ENCODE data around the gene OPN4. TPM values are rescaled to one million over a fixed set of nuclear protein-coding genes. Genes with fewer than 3 reads are reported as not detected.

OPN4 gene
- total RNA-seq, 1 donor from 2014 or later, result not detected

DNA sequence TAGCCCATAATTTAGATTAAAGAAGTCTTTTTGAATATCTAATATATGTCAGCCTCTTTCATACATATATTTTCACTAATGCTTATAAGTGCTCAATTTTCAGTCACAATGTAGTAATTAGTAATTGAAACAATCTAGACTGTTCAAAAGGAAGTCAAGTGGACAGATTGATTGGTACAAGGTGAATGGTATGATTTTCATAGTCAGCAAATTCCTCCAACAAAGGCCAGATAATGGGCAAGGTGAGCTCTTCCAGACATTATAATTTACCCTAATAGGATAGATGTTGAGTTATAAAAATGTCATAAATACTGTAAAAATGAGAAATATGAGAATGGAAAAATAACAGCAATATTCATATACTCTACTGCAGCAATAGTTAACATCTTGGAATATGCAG, 44.4 kb upstream of the OPN4 start:
- Histone ChIP-seq H3K4me3 (ENCODE audit: insufficient read depth, low read depth, low read length) (no peak overlapping the region), H3K36me3 (ENCODE audit: insufficient read depth, low read length) (no peaks in the 10 kb centered on the region), H3K9ac (ENCODE audit: low read length) (no peak overlapping the region), H3K27me3 (ENCODE audit: insufficient read depth, low read length) (no peaks in the 10 kb centered on the region), H3K4me1 (ENCODE audit: insufficient read depth, low read length) (no peaks in the 10 kb centered on the region), H2AFZ (ENCODE audit: low read depth, low read length) (no peak overlapping the region), H3K9me3 (ENCODE audit: insufficient read depth, low read depth, low read length) (no peaks in the 10 kb centered on the region), H3K79me2 (ENCODE audit: insufficient read depth, low read length) (no peaks in the 10 kb centered on the region), H3K27ac (ENCODE audit: low read depth, low read length) (no peak overlapping the region), H4K20me1 (ENCODE audit: insufficient read depth, low read length) (no peaks in the 10 kb centered on the region), H3K4me2 (ENCODE audit: low read length) (no peak overlapping the region)
- Mint-ChIP-seq H3K36me3 (ENCODE audit: low read depth, unreplicated experiment) (no peaks in the 10 kb centered on the region), H3K4me1 (ENCODE audit: low read depth, unreplicated experiment) (no peaks in the 10 kb centered on the region), H3K27me3 (ENCODE audit: low read depth, unreplicated experiment) (no peaks in the 10 kb centered on the region), H3K9me3 (ENCODE audit: unreplicated experiment) (no peaks in the 10 kb centered on the region), H3K27ac (ENCODE audit: unreplicated experiment) (no peak overlapping the region), H3K4me3 (ENCODE audit: unreplicated experiment) (no peak overlapping the region)
- TF ChIP-seq CTCF (IDR thresholded peaks at IDR 0.05; ENCODE audit: insufficient read depth, low read depth, low read length), result no peak
- TF ChIP-seq EZH2 (IDR thresholded peaks at IDR 0.05; ENCODE audit: insufficient read depth, low read length), result no peak
- FAIRE-seq (no peak), DNase-seq (ENCODE audit: low read depth) (no peak)

- no peaks in the 10 kb centered on the region for H4K20me1 ChIP-seq (ENCODE audit: insufficient read depth, low read length)
- H3K9me3 Mint-ChIP-seq (ENCODE audit: unreplicated experiment), result no peaks in the 10 kb centered on the region
- no peaks in the 10 kb centered on the region for H3K4me1 ChIP-seq (ENCODE audit: insufficient read depth, low read length)
- DNase-seq (ENCODE audit: low read depth), result no peak
- no peak for TF ChIP-seq EZH2 (IDR thresholded peaks at IDR 0.05; ENCODE audit: insufficient read depth, low read length)
- no peak for TF ChIP-seq CTCF (IDR thresholded peaks at IDR 0.05; ENCODE audit: insufficient read depth, low read depth, low read length)
- no peaks in the 10 kb centered on the region for H3K4me1 Mint-ChIP-seq (ENCODE audit: low read depth, unreplicated experiment)
- H3K4me3 Mint-ChIP-seq (ENCODE audit: unreplicated experiment), result no peak overlapping the region
- H3K36me3 Mint-ChIP-seq (ENCODE audit: low read depth, unreplicated experiment), result no peaks in the 10 kb centered on the region
- no peaks in the 10 kb centered on the region for H3K36me3 ChIP-seq (ENCODE audit: insufficient read depth, low read length)
- no peaks in the 10 kb centered on the region for H3K27me3 Mint-ChIP-seq (ENCODE audit: low read depth, unreplicated experiment)
- no peak overlapping the region for H3K4me3 ChIP-seq (ENCODE audit: insufficient read depth, low read depth, low read length)
- H3K9ac ChIP-seq (ENCODE audit: low read length), result no peak overlapping the region
- no peak overlapping the region for H3K27ac ChIP-seq (ENCODE audit: low read depth, low read length)
- no peaks in the 10 kb centered on the region for H3K79me2 ChIP-seq (ENCODE audit: insufficient read depth, low read length)
- no peak overlapping the region for H2AFZ ChIP-seq (ENCODE audit: low read depth, low read length)
- H3K4me2 ChIP-seq (ENCODE audit: low read length), result no peak overlapping the region
- FAIRE-seq, result no peak
- no peaks in the 10 kb centered on the region for H3K27me3 ChIP-seq (ENCODE audit: insufficient read depth, low read length)
- H3K9me3 ChIP-seq (ENCODE audit: insufficient read depth, low read depth, low read length), result no peaks in the 10 kb centered on the region
- no peak overlapping the region for H3K27ac Mint-ChIP-seq (ENCODE audit: unreplicated experiment)
Measured at GRCh38 chr10:86611386-86611785, 43.0 kb upstream of the OPN4 start.

GRCh38 chr10:86613096-86613495, 41.3 kb upstream of the OPN4 start:
- Histone ChIP-seq H4K20me1 (ENCODE audit: insufficient read depth, low read length) (no peaks in the 10 kb centered on the region), H3K27me3 (ENCODE audit: insufficient read depth, low read length) (no peaks in the 10 kb centered on the region), H3K4me1 (ENCODE audit: insufficient read depth, low read length) (no peaks in the 10 kb centered on the region), H3K9me3 (ENCODE audit: insufficient read depth, low read depth, low read length) (no peaks in the 10 kb centered on the region), H3K4me2 (ENCODE audit: low read length) (no peak overlapping the region), H3K36me3 (ENCODE audit: insufficient read depth, low read length) (no peaks in the 10 kb centered on the region), H3K9ac (ENCODE audit: low read length) (no peak overlapping the region), H2AFZ (ENCODE audit: low read depth, low read length) (no peak overlapping the region), H3K4me3 (ENCODE audit: insufficient read depth, low read depth, low read length) (no peak overlapping the region), H3K27ac (ENCODE audit: low read depth, low read length) (no peak overlapping the region), H3K79me2 (ENCODE audit: insufficient read depth, low read length) (no peaks in the 10 kb centered on the region)
- Mint-ChIP-seq H3K4me1 (ENCODE audit: low read depth, unreplicated experiment) (no peaks in the 10 kb centered on the region), H3K36me3 (ENCODE audit: low read depth, unreplicated experiment) (no peaks in the 10 kb centered on the region), H3K27ac (ENCODE audit: unreplicated experiment) (no peak overlapping the region), H3K27me3 (ENCODE audit: low read depth, unreplicated experiment) (no peaks in the 10 kb centered on the region), H3K9me3 (ENCODE audit: unreplicated experiment) (no peaks in the 10 kb centered on the region), H3K4me3 (ENCODE audit: unreplicated experiment) (no peak overlapping the region)
- TF ChIP-seq EZH2 (IDR thresholded peaks at IDR 0.05; ENCODE audit: insufficient read depth, low read length) (no peak), CTCF (IDR thresholded peaks at IDR 0.05; ENCODE audit: insufficient read depth, low read depth, low read length) (no peak)
- no peak for FAIRE-seq
- no peak for DNase-seq (ENCODE audit: low read depth)

All from astrocyte (in vitro differentiated cells and primary cell).